OCI-M2 (cell line): ENCODE results near the gene PGLYRP2.
"Not testable (repeated sequence)": the region's sequence is repeated elsewhere in the genome, so short reads cannot be mapped to it uniquely, and the experiment has no call there.

Source experiments
- DNase-seq: peaks from one replicate; lab custom pipeline; 2025; ENCODE audit not compliant: unreplicated experiment; lab: John Stamatoyannopoulos, UW

Gene PGLYRP2

DNA sequence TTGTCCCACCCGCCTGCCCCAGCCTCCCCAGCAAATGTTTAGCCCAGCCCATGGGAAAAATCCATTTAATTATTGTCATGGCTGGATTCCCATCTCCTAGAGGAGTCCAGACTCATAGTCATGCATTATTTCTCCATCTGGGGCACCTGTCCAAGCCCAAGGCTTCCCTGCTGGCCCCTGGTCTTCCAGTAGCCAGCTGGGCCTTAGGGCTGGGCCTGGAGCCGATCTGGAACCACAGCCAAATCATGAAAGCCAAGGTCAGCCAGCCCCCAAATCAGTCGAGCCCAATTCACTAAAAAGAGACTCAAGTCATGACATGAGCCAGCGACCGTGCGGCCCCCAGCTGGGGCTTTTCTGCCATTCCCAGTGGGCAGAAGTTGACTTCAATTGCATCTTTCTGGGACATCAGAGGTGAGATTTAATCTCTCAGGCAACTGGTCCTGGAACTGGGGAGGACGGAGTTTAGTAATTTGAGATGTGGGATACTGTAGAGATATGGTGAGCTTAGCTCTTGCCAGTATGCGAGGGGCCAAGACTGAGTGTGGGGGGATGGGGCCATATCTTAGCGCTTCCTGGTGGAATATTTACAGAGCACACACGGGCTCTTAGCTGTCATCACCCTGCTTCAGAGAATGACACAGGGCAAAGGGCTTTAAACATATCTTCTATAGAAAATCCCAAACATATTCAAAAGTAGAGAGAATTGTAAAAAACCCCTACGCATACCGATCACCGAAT lies 9.4 kb upstream of the PGLYRP2 start:
- DNase-seq: no peak

DNA sequence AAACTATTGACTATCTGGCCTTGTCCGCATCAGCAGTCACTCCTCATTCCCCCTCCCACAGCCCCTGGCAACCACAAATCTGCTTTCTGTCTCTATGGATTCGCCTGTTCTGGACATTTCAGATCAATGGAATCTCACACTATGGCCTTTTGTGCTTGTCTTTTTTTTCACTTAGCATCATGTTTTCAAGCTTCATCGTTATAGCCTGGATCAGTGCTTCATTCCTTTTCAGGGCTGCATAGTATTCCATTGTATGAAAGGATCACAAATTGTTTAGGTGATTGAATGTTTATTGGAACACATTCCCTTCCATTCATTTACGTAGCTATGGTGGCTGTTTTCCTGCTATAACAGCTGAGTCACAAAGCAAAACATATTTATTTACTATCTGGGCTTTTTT lies 7.7 kb upstream of the PGLYRP2 start:
- DNase-seq: no peak

DNA sequence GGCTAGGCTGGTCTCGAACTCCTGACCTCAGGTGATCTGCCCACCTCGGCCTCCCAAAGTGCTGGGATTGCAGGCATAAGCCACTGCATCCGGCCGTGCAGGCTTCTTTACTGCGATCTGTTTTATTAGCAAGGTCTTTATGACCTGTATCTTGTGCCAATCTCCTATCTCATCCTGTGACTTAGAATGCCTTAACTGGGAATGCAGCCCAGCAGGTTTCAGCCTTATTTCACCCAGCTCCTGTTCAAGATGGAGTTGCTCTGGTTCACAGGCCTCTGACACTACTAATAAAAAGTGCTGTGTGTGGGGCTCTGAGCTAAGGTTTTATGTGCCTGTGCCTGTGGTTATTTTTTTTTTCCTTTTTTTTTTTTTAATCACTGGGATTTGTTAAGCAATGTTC lies 6.5 kb upstream of the PGLYRP2 start:
- DNase-seq: not testable (repeated sequence)

DNA sequence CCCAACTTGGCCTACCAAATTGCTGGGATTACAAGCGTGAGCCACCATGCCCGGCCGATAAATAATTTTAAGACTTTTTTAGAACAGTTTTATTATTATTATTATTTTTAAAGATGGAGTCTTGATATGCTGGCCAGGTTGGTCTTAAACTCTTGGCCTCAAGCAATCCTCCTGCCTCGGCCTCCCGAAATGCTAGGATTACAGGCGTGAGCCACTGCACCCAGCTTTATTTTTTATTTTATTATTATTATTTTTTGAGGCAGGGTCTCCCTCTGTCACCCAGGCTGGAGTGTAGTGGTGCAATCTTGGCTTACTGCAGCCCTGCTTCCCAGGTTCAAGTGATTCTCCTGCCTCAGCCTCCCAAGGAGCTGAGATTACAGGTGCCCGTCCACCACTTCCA lies 1.7 kb upstream of the PGLYRP2 start:
- DNase-seq: not testable (repeated sequence)

DNA sequence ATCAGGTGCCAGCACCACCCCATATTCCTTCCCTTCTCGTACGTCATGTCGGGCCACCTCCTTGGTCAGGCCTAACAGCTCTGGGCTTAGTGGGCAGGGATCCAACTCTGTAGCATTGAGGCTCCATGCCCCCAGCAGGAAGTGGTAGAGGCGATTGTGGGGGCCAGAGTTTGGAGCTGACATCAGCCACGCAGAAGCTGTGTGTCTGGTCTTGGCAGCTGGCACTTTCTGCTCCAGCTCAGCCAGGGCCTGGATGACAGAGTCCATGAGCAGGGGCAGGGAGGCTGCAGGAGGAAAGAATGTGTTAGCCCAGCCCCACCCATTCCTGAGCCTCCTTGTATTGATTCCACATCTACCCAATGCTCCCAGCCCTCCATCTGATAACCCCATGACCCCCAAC lies 3.0 kb downstream of the PGLYRP2 start:
- no peak for DNase-seq

DNA sequence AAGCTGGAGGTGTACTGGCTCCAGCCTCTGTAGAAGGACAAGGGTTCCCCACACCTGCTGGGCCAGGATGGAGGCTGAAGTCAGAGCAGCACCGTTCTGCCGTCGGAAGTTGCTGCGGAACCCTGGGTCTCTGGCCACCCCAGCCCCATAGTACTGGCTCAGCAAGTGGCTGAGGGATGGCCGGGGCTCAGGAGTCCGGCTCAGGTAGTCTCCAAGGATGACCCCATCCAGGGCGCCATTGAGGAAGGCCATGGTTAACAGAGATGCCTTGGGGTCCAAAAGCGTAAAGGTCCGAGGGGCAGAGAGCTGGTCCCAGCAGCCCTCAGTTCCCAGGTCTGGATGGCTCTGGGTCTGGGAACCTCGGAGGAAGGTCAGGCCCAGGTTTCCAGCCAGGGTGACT lies 3.7 kb downstream of the PGLYRP2 start:
- no peak for DNase-seq

DNA sequence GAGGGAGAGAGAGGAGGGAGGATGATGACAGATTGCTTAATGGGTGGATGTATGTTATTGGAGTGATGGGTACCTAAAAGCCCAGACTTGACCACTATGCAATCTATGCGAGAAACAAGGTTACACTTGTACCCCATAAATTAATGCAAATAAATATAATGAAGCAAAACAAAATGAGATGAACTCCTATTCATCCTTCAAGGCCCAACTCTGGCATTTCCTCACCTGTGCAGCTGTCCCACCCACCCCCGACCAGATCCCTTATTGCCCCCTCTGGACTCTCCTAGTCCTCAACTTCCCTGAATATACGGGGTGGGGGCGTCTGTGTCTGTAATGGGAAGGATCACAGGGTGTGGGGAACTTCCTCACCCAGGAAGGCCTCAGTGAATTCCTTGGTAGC lies 4.1 kb downstream of the PGLYRP2 start:
- DNase-seq: no peak

DNA sequence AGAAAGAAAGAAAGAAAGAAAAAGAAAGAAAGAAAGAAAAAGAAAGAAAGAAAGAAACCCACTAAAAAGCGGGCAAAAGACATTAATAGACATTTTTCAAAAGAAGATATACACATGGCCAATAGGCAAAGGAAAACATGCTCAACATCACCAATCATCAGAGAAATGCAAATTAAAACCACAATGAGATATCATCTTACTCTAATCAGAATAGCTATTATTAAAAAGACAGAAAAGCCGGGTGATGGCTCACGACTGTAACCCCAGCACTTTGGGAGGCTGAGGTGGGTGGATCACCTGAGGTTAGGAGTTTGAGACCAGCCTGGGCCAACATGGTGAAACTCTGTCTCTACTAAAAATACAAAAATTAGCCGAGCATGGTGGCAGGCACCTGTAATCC lies 5.5 kb downstream of the PGLYRP2 start:
- DNase-seq: not testable (repeated sequence)

DNA sequence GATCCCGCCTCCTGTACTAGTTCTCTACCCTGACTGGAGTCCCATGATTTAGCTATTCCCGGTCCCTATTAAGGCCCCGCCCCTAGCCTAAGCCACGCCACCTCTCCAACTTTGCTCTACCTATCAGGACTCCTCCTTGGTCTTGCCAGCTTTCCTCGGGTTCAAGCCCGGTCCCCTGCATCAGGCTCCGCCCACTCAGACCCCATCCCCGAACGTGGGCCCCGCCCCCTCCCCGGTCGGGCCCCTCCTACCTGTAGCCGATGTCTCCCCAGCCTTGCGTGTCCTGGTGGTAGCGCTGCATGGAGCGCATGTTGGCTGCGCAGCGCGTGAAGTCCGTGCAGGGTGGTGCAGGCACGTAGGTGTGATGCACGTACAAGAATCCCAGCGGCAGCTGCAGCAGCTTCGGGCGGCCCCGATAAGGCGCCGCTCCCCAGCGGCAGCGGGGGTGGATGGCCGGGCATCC lies 7.6 kb downstream of the PGLYRP2 start:
- DNase-seq: no peak

DNA sequence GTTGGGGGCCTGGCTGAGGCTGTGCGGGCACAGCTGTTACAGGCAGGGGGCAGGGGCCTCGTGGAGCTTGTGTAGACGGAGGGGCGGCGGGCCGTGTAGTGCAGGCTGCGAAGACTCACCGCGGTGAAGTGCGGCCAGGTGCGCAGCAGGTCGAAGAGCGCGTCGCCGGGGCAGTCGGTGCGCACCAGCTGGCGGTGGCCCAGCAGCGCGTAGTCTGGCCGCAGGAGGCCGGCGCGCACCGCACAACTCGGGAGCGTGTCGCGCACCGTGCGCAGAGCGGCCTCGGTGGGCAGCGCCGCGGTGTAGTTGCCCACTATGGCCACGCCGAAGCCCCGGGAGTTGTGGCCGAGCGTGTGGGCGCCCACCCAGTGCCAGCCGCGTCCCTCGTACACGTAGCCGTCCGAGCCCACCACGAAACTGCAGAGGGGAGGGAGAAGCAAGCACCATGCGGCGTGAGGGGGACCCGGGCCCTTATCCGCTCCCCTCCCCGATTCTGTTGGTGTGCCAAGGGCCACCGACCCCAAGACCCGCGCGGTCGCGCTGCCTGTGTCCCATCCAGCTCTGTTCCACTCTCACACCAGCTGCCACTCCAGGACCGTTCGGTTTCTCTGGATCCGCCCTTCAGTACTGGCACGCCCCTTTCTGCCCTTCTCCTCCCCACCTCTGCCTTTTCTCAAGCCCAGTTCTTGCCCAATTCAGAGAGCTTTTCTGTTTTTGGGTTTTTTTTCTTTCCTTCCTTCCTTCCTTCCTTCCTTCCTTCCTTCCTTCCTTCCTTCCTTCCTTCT lies 9.6 kb downstream of the PGLYRP2 start:
- no peak for DNase-seq

DNA sequence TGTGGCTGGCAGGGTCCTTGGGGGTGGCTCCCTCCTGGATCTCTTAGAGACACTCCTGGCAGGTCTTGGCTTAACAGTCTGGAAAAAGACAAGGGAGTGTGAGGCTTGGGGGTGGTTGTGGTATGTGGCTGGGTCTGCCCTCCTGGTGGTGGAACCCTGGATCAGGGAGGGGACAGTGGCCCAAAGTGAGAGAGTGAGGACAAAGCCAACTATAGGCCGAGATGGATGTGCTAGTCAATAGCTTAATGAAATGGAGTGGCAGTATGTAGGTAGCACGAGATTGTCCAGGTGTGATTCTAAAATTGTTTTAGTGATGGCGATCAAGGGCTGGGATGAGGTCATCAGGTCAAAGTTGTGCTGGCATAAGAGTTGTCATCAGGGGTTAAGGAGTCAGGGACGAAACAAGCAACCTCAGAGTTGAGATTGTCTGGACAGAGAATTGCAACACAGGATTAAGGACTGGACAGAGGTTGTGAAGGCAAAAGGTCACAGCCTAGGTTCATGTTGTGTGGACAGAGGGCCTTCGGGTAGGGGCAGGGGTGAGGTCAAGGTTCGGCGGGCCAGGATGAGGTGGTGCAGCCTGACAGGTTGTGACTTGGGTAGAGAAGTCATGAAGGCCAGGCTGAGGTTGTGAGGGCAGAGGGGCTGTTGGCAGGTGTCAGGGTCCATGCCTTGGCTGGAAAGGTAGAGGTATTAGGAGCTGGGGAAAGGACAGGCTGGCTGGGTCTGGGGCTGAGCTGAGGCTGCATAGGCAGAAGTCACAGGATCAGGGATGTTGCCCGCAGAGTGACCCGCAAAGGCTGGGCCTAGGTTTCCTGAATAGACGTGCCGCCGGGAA lies 10.4 kb downstream of the PGLYRP2 start:
- no peak for DNase-seq

DNA sequence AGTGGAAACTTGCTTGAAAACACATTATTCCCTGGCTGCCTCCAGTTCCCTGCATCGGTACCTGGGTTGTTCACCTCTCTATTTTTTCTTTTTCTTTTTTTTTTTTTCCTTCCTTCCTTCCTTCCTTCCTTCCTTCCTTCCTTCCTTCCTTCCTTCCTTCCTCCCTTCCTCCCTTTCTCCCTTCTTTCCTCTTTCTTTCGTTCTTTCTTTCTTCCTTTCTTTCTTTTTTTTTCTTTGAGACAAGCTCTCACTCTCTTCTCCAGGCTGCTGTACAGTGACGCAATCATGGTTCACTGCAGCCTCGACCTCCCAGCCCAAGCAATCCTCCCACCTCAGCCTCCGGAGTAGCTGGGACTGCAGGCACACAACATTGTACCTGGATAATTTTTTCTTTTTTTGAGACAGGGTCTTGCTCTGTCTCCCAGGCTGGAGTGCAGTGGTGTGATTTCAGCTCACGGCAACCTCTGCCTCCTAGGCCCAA lies 11.5 kb downstream of the PGLYRP2 start:
- DNase-seq: no peak

DNA sequence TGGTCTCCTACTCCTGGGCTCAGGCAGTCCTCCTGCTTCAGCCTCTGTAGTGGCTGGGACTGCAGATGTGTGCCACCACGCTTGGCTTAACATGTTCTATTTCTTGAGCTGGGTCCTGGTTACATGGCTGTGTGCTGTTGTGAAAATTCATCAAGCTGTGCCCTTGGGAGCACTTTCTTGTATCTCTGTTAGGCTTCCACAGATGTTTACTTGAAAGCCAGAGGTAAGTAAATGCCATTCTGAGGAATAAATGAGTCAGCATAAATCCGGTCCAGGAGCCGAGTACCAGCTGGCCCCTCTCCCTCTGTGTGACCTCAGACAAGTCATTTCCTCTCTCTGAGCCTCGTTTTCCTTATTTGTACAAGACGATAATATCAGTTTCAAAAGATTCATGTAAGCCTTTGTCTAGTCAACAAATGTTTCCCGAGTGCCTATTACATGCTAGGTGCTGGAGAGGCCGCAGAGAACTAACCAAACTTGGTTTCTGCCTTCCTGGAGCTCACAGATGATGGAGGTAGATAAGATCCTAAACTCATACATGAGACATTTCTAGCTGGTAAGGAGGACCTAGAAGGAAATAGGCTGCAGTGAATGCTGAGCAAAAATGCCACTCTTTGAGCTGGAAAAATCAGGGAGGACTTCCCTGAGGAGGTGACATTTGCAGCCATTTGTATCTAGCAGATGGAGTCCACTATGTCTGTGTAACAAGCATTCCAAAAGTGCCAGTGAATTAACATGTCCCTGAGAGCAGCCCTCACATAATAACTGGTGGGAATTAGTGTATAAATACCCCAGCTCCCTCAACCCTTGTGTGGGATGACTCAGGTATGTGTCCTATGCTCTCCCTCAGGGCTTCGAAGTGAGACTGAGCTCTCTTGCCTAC lies 12.2 kb downstream of the PGLYRP2 start:
- DNase-seq: no peak

DNA sequence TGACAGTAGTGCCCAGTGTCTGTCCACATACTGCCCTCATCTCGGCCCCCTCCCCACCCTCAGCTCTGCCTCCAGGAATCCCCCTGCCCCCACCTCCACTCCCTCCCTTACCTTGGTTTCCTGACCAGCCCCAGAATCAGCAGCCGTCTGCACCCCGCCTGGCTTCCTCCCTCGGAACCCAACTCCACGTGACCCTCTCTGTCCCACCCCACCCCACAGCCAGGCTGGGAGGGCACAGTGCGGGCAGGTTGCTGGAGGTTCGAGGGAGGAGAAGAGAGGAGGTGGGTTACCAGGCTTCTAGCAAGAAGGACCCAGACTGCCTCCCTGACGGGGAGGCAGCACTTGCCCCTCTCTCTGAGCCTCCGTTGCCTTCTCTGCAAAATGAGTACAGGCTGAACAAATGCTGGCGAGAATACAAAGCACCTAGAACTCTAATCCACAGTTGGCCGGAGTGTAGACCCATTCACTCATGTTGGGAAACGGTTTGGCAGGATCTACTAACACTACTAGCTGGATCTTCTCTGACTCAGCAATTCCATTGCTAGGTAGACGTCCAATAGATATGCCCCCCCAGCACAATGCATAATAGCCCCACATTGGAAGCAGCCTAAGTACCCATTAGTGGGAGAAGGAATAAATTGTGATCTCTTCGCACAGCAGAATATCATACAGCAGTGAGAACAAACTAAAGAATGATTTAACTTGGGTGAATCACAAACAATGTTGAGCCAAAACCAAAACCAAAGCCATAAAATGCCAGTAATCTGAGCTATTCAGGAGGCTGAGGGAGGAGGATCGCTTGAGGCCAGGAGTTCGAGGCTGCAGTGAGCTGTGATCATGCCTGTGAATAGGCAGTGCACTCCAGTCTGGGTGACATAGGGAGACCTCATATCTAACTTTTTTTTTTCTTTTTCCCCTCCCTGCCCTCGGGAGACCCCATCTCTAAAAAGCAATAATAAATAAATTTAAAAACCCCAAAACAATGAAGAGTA lies 14.6 kb downstream of the PGLYRP2 start, which contains the start of gene RASAL3:
Gene RASAL3 (minus strand): TSS at position 151 of the 992 bp plus-strand sequence. CDS start 186 bp downstream, outside the sequence.
- no peak for DNase-seq

DNA sequence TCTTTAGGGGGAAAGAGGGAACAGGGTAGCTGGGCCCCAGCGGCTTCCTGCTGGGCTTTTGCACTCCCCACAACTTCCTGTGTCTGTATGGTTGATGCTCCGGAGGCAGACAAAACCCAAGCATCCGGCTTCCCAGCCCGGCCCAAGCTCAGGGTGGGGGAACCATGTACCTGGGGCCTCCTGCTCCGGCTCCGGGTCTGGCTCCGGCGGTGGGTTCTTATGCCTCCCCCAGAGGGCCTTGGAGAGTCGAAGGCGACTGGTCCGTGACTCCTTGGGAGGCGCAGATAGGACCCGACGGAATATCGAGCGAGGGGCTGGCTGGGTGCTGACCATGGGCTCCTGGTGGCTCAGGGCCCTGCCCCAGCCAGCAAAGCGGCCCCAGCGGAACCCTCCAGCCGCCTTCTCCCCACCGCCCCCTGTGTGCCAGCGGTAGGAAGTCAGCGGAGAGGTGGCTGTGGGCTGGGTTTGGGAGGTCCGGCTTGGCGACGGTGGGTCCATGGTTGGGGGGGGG lies 15.4 kb downstream of the PGLYRP2 start:
- no peak for DNase-seq

DNA sequence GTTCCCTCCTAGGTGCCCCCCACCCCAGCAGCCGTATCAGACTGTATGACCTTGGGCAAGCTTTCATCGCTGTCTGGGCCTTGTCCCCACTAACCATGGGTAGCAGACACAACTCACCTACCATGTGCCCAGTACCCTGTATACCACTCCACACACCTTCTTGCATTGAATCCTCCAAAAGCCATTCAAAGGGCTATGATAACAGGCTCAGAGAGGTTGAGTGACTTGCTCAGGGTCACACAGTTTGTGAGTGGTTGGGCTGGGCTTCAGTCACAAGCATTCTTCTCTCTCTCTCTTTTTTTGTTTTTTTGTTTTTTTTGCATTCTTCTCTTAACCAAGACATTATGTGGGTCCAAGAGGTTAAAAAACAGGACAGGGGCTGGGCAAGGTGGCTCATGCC lies 17.6 kb downstream of the PGLYRP2 start:
- no peak for DNase-seq

DNA sequence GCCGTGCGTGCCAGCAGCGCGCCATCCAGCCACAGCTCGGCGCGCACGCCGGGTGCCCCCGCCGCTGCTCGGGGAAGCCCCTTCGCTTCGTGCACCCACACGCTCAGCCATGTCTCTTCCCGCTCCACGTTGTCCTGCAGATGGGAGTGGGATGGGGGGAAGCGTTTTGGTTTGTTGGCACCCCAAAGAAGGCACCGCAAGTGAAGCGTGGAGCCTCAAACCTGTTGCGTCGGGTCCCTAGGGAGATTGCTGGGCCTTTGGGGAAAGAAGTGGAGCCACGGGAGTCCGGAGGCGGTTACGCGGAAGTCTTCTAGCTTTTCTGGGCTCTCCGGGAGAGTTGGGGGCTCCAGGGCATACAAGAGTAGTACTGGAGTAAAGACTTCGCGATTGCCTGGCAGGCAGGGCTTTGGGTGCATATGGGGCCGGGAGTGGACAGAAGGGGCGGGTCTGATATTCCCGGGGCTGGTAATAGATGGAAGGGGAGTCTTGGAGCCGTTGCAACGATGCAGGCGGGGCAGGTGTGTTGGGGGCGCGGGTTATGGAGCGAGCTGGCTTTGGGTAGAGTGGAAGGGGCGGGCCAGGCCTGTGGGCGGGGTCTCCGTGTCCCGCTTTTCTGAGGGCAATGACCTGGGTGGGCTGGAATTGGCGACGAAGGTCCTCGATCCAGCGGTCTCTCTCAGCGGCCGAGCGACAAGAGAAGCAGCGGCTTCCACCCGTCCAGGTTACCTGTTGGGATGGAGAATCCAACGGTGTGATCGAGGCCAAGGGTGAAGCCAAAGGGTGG lies 21.4 kb downstream of the PGLYRP2 start:
- no peak for DNase-seq
